Mesothelial cell of epicardium (in vitro differentiated cells): ENCODE results near the gene RDH12. TPM values are rescaled to one million over a fixed set of nuclear protein-coding genes. Genes with fewer than 3 reads are reported as not detected.

Experiments used
- DNase-seq, 2 experiments: peaks; one replicate each; pipeline ENCODE4 v3.0.0; 2021; ENCODE audit warnings: low spot score in 2 of 2; ENCODE audit not compliant: unreplicated experiment in 2 of 2
- H3K27ac Mint-ChIP-seq: 2 replicates; pipeline ENCODE4 v1.8.0; 2021; ENCODE audit warnings: mixed read lengths
- H3K27me3 Mint-ChIP-seq: 2 replicates; pipeline ENCODE4 v1.8.0; 2021; ENCODE audit warnings: low read depth, mixed read lengths
- H3K36me3 Mint-ChIP-seq: 2 replicates; pipeline ENCODE4 v1.8.0; 2021; ENCODE audit warnings: mixed read lengths
- H3K4me1 Mint-ChIP-seq: 2 replicates; pipeline ENCODE4 v1.8.0; 2021; ENCODE audit warnings: mixed read lengths
- H3K4me3 Mint-ChIP-seq: 2 replicates; pipeline ENCODE4 v1.8.0; 2021; ENCODE audit warnings: mild to moderate bottlenecking, moderate library complexity, mixed read lengths
- H3K9me3 Mint-ChIP-seq: 2 replicates; pipeline ENCODE4 v1.8.0; 2021; ENCODE audit warnings: mixed read lengths
- total RNA-seq: library from RNA; stranded (reverse); gene quantifications from 3 replicates; pipeline ENCODE4 v1.2.1, GENCODE V29; 2021
- TF ChIP-seq, protein P1 (sequence below): fragments of 200-600 bp; sonication (generic); IDR thresholded peaks from one replicate; pipeline ENCODE4 v1.5.0; 2021; ENCODE audit warnings: antibody characterized with exemption; ENCODE audit not compliant: unreplicated experiment

RDH12 gene
- total RNA-seq, 1 donor from 2014 or later = not detected

DNA sequence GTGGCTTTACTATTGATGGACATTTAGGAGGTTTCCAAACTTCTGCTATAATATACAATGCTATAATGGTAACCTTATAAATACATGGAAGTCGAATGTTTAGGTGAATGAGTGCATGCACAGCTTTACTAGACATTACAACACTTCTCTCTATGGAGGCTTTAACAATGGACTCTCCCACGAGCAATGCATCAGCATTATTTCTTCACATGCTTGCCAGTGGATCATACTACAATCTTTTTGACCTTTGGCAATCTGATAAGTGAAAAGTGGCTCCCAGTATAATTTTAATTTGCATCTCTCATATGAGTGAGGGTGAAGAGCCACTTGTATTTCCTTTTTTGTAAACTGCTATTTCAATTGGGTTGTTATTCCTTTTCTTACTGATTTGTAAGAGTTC lies 18.2 kb downstream of the RDH12 start:
- no peak overlapping the region for H3K27ac Mint-ChIP-seq
- no peaks in the 10 kb centered on the region for H3K9me3 Mint-ChIP-seq
- no peak for DNase-seq
- H3K27me3 Mint-ChIP-seq = peaks cover 25% of the 10 kb centered on the region
- no peaks in the 10 kb centered on the region for H3K4me1 Mint-ChIP-seq
- no peak overlapping the region for H3K4me3 Mint-ChIP-seq
- no peaks in the 10 kb centered on the region for H3K36me3 Mint-ChIP-seq
- TF ChIP-seq, protein P1, sequence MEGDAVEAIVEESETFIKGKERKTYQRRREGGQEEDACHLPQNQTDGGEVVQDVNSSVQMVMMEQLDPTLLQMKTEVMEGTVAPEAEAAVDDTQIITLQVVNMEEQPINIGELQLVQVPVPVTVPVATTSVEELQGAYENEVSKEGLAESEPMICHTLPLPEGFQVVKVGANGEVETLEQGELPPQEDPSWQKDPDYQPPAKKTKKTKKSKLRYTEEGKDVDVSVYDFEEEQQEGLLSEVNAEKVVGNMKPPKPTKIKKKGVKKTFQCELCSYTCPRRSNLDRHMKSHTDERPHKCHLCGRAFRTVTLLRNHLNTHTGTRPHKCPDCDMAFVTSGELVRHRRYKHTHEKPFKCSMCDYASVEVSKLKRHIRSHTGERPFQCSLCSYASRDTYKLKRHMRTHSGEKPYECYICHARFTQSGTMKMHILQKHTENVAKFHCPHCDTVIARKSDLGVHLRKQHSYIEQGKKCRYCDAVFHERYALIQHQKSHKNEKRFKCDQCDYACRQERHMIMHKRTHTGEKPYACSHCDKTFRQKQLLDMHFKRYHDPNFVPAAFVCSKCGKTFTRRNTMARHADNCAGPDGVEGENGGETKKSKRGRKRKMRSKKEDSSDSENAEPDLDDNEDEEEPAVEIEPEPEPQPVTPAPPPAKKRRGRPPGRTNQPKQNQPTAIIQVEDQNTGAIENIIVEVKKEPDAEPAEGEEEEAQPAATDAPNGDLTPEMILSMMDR = no peak

DNA sequence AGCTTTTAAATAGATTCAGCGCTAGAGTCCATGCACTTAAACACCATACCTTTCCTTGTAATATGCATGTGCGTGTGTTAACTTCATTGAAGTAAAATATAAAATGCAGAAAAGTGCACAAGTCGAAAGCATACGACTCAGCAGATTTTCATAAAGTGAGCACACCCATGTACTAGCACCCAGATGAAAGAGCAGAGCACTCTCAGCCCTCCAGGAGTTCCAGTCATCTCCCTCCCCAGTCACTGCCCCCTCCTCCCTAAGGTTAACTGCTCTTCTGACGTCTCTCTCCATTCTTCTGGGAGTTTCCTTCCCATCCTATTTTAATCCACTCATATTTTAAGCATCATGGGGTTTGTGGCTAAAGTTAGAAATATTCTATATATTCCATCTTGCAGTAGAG lies 20.2 kb downstream of the RDH12 start:
- no peak overlapping the region for H3K27ac Mint-ChIP-seq
- H3K9me3 Mint-ChIP-seq = no peaks in the 10 kb centered on the region
- H3K27me3 Mint-ChIP-seq = peaks cover 37% of the 10 kb centered on the region
- TF ChIP-seq, protein P1 = no peak
- DNase-seq = no peak
- H3K4me3 Mint-ChIP-seq = no peak overlapping the region
- H3K36me3 Mint-ChIP-seq = no peaks in the 10 kb centered on the region
- H3K4me1 Mint-ChIP-seq = no peaks in the 10 kb centered on the region

GRCh38 chr14:67722293-67722692 lies 20.6 kb downstream of the RDH12 start:
- Mint-ChIP-seq H3K4me1 (no peaks in the 10 kb centered on the region), H3K27ac (no peak overlapping the region), H3K4me3 (no peak overlapping the region), H3K36me3 (no peaks in the 10 kb centered on the region), H3K27me3 (peaks cover 41% of the 10 kb centered on the region), H3K9me3 (no peaks in the 10 kb centered on the region)
- TF ChIP-seq, protein P1 = no peak
- no peak for DNase-seq

DNA sequence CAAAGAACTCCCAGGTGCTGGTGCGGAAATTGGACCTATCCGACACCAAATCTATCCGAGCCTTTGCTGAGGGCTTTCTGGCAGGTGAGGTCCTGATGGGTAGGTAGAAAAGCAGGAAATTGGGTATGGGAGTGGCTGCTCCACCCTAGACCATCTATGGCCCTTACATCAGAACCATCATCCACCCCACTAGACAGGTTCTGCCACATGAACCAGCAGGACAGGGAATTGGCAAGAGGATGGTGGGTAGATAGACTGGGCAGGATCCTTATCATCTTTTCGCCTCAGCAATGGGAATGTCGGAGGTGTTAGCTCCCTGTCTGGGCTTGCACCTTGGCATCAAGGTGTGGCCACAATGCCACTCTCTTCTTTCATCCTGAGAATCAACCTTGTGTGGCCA lies 23.5 kb downstream of the RDH12 start:
- TF ChIP-seq, protein P1 = no peak

GRCh38 chr14:67727361-67727760 lies 25.7 kb downstream of the RDH12 start:
- no peaks in the 10 kb centered on the region for H3K36me3 Mint-ChIP-seq
- no peak overlapping the region for H3K27ac Mint-ChIP-seq
- H3K4me1 Mint-ChIP-seq = no peaks in the 10 kb centered on the region
- no peak for DNase-seq
- H3K27me3 Mint-ChIP-seq = peaks cover 44% of the 10 kb centered on the region
- no peaks in the 10 kb centered on the region for H3K9me3 Mint-ChIP-seq
- no peak overlapping the region for H3K4me3 Mint-ChIP-seq
- TF ChIP-seq, protein P1 = no peak

More for the DNA sequence above, 23.5 kb downstream of the RDH12 start:
- no peak for DNase-seq
- Mint-ChIP-seq H3K9me3 (no peaks in the 10 kb centered on the region), H3K4me1 (no peaks in the 10 kb centered on the region), H3K4me3 (no peak overlapping the region), H3K27ac (no peak overlapping the region), H3K27me3 (peaks cover 50% of the 10 kb centered on the region), H3K36me3 (no peaks in the 10 kb centered on the region)

- H3K4me3 Mint-ChIP-seq = no peak overlapping the region
- H3K27ac Mint-ChIP-seq = no peak overlapping the region
- no peaks in the 10 kb centered on the region for H3K9me3 Mint-ChIP-seq
Observed at GRCh38 chr14:67728258-67728657, 26.6 kb downstream of the RDH12 start.

More at GRCh38 chr14:67728258-67728657, 26.6 kb downstream of the RDH12 start:
- TF ChIP-seq, protein P1 = no peak
- Mint-ChIP-seq H3K36me3 (no peaks in the 10 kb centered on the region), H3K27me3 (peaks cover 37% of the 10 kb centered on the region), H3K4me1 (no peaks in the 10 kb centered on the region)
- DNase-seq = no peak
